K562 (cell line): ENCODE results near the gene LCN1. TPM values are rescaled to one million over a fixed set of nuclear protein-coding genes. Genes with fewer than 3 reads are reported as not detected.

Source experiments
- CAMTA2 ChIP-seq: fragments of 250-450 bp; sonication (Bioruptor Pico); conservative IDR thresholded peaks from 2 replicates; pipeline ENCODE4 v1.5.1; 2022
- FOXM1 ChIP-seq, 2 experiments: fragments of 450-650 bp in 1 of 2; sonication (generic) in 1 of 2; formaldehyde crosslinking in 1 of 2; IDR thresholded peaks; 2 replicates each; pipeline versions ENCODE4 v1.6.1 to v1.9.0; 2017 to 2022; ENCODE audit warnings: low read depth in 2 of 2, mild to moderate bottlenecking in 2 of 2, missing genetic modification reagents in 1 of 2, moderate library complexity in 1 of 2
- HDAC6 ChIP-seq: IDR thresholded peaks from 2 replicates; pipeline ENCODE4 v1.6.1; 2012; ENCODE audit warnings: low read depth, mild to moderate bottlenecking, control low read depth, inconsistent platforms, low read length, moderate library complexity
- NR2F6 ChIP-seq: fragments of 450-650 bp; formaldehyde crosslinking; IDR thresholded peaks from 2 replicates; pipeline ENCODE4 v1.4.0; 2020; ENCODE audit warnings: mild to moderate bottlenecking
- PURB ChIP-seq: sonication (generic); formaldehyde crosslinking; IDR thresholded peaks from 2 replicates; pipeline ENCODE4 v1.9.0; 2021; ENCODE audit warnings: low read depth, mild to moderate bottlenecking, missing genetic modification reagents
- REST ChIP-seq, 2 experiments: fragments of 450-650 bp; formaldehyde crosslinking in 1 of 2; IDR thresholded peaks; 2 replicates each; pipeline versions ENCODE4 v1.4.0 to v1.6.1; 2014 to 2020; ENCODE audit warnings: mild to moderate bottlenecking in 2 of 2, borderline replicate concordance in 1 of 2, low read depth in 1 of 2
- SMAD4 ChIP-seq: fragments of 250-450 bp; sonication (Bioruptor Pico); conservative IDR thresholded peaks from 2 replicates; pipeline ENCODE4 v1.8.0; 2021; ENCODE audit warnings: inconsistent platforms, mild to moderate bottlenecking, moderate library complexity
- SMARCA5 ChIP-seq: fragments of 450-650 bp; IDR thresholded peaks from 2 replicates; pipeline ENCODE4 v1.6.1; 2016
- ZBTB34 ChIP-seq: fragments of 250-450 bp; sonication (Bioruptor Pico); IDR thresholded peaks from 2 replicates; pipeline ENCODE4 v1.8.0; 2021; ENCODE audit warnings: mild to moderate bottlenecking, moderate library complexity
- polyA plus RNA-seq, 8 experiments: library from polyadenylated mRNA; depleted of rRNA in 4 of 8; stranded (reverse) in 5 of 8; unstranded in 3 of 8; fragments of >200 nt; fragmentation: Nextera tagmentation in 2 of 8; fragmentation: Illumina TruSeq in 1 of 8; extraction: Ambion mirVana in 2 of 8; extraction: Trizol in 1 of 8; gene quantifications; 2 replicates each; pipeline versions ENCODE4 v1.2.1 to v1.2.3, GENCODE V29; 2011 to 2014; ENCODE audit warnings: inconsistent platforms in 1 of 8, missing spikeins in 1 of 8
- total RNA-seq, 7 experiments: library from RNA; depleted of rRNA in 6 of 7; stranded (reverse); fragments of >200 nt in 6 of 7; fragmentation: Illumina TruSeq in 2 of 7; extraction: Trizol in 2 of 7; gene quantifications; 2 replicates each; pipeline versions ENCODE4 v1.2.1 to v1.2.3, GENCODE V29; 2011 to 2021; ENCODE audit warnings: low replicate concordance in 1 of 7

Gene LCN1
- total and polyA plus RNA-seq, 9 of the 15 experiments (the other 6 are each of a cell fraction or from before 2014, with no cell fraction given): not detected

GRCh38 chr9:135500525-135501260 is 20.5 kb upstream of the LCN1 start, which contains the start of gene MRPS2 (continued):
- TF ChIP-seq ZBTB34 (CRISPR knock-in tag): no peak
- TF ChIP-seq SMARCA5: no peak
- TF ChIP-seq FOXM1 (IDR thresholded peaks at IDR 0.05; ENCODE audit: low read depth): no peak
- TF ChIP-seq FOXM1 (CRISPR knock-in tag; IDR thresholded peaks at IDR 0.05; ENCODE audit: low read depth): no peak
- no peak for TF ChIP-seq SMAD4
- TF ChIP-seq PURB: no peak
- TF ChIP-seq NR2F6: no peak
- TF ChIP-seq HDAC6: no peak
- peak; percentile 33; the same call in 1 of the 2 replicates for TF ChIP-seq REST (IDR thresholded peaks at IDR 0.05; ENCODE audit: borderline replicate concordance)
- no peak for TF ChIP-seq REST (CRISPR knock-in tag; IDR thresholded peaks at IDR 0.05; ENCODE audit: low read depth)
- TF ChIP-seq CAMTA2 (CRISPR knock-in tag): no peak
